GM23248 (cell line): ENCODE data around the gene ETNPPL. TPM values are rescaled to one million over a fixed set of nuclear protein-coding genes. Genes with fewer than 3 reads are reported as not detected.
"Not testable (repeated sequence)": the region's sequence is repeated elsewhere in the genome, so short reads cannot be mapped to it uniquely, and the experiment has no call there.

Experiments
- DNase-seq: peaks from one replicate; pipeline ENCODE4 v3.0.0-alpha.2; 2015
- H2AFZ ChIP-seq: fragments of 200-600 bp; sonication (generic); 2 replicates; pipeline ENCODE4 v1.6.1; 2016; ENCODE audit warnings: antibody characterized with exemption
- H3F3A ChIP-seq: fragments of 200-600 bp; sonication (generic); 2 replicates; pipeline ENCODE4 v1.6.1; 2016; ENCODE audit warnings: mild to moderate bottlenecking, antibody characterized with exemption, mixed run types; ENCODE audit not compliant: insufficient read depth
- H3K27ac ChIP-seq: fragments of 200-600 bp; sonication (generic); 2 replicates; pipeline ENCODE4 v1.5.1; 2016; ENCODE audit warnings: mild to moderate bottlenecking
- H3K27me3 ChIP-seq: fragments of 200-600 bp; sonication (generic); replicated peaks from 2 replicates; pipeline ENCODE4 v1.6.1; 2016; ENCODE audit warnings: mild to moderate bottlenecking; ENCODE audit not compliant: insufficient read depth
- H3K36me3 ChIP-seq: fragments of 200-600 bp; sonication (generic); 2 replicates; pipeline ENCODE4 v1.6.1; 2016; ENCODE audit warnings: low read depth, mild to moderate bottlenecking
- H3K4me1 ChIP-seq: fragments of 200-600 bp; sonication (generic); 2 replicates; pipeline ENCODE4 v1.6.1; 2016; ENCODE audit warnings: mild to moderate bottlenecking; ENCODE audit not compliant: insufficient read depth
- H3K4me2 ChIP-seq: fragments of 200-600 bp; sonication (generic); one replicate; pipeline ENCODE4 v1.6.1; 2016; ENCODE audit warnings: mild to moderate bottlenecking; ENCODE audit not compliant: unreplicated experiment
- H3K4me3 ChIP-seq: fragments of 200-600 bp; sonication (generic); 2 replicates; pipeline ENCODE4 v1.5.1; 2016; ENCODE audit warnings: mild to moderate bottlenecking
- H3K79me2 ChIP-seq: fragments of 200-600 bp; sonication (generic); 2 replicates; pipeline ENCODE4 v1.6.1; 2016; ENCODE audit warnings: mild to moderate bottlenecking; ENCODE audit not compliant: insufficient read depth
- H3K9ac ChIP-seq: fragments of 200-600 bp; sonication (generic); 2 replicates; pipeline ENCODE4 v1.6.1; 2016; ENCODE audit warnings: mild to moderate bottlenecking
- H3K9me2 ChIP-seq: fragments of 200-600 bp; sonication (generic); 2 replicates; pipeline ENCODE4 v1.6.1; 2016; ENCODE audit warnings: mixed run types, mild to moderate bottlenecking, moderate library complexity; ENCODE audit not compliant: insufficient read depth
- H3K9me3 ChIP-seq: fragments of 200-600 bp; sonication (generic); one replicate; pipeline ENCODE4 v1.6.1; 2017; ENCODE audit warnings: low read depth
- H4K20me1 ChIP-seq: fragments of 200-600 bp; sonication (generic); 2 replicates; pipeline ENCODE4 v1.6.0; 2016; ENCODE audit not compliant: insufficient read depth
- EZH2 ChIP-seq: fragments of 200-600 bp; sonication (generic); IDR thresholded peaks from 2 replicates; pipeline ENCODE4 v1.6.1; 2018; ENCODE audit warnings: antibody characterized with exemption, mild to moderate bottlenecking; ENCODE audit not compliant: insufficient read depth, poor library complexity, severe bottlenecking
- EZH2phosphoT487 ChIP-seq: fragments of 200-600 bp; sonication (generic); IDR thresholded peaks from 2 replicates; pipeline ENCODE4 v1.6.1; 2018; ENCODE audit warnings: antibody characterized with exemption, moderate library complexity, mild to moderate bottlenecking, low read depth; ENCODE audit not compliant: insufficient read depth
- WGBS, 2 experiments: methylation state at CpG; one replicate each; pipeline ENCODE4 v1.1.6; 2015 to 2017; ENCODE audit warnings: low lambda C conversion rate in 2 of 2, low coverage in 1 of 2; ENCODE audit errors: missing lambda C conversion rate in 2 of 2; 5-methylcytosine and 5-hydroxymethylcytosine counted together
- in situ Hi-C: fragments of 300-500 bp; cut with MboI; formaldehyde crosslinking; loops from 2 replicates; pipeline ENCODE4 v1.15.0; 2020
- polyA plus RNA-seq: library from polyadenylated mRNA; unstranded; fragments of >200 nt; fragmentation: Nextera tagmentation; extraction: Ambion mirVana; gene quantifications from 2 replicates; pipeline ENCODE4 v1.2.1, GENCODE V29; 2016
- total RNA-seq: library from RNA; depleted of rRNA; stranded (reverse); fragments of >200 nt; shearing (Covaris generic); gene quantifications from 2 replicates; pipeline ENCODE4 v1.2.3, GENCODE V29; 2014

Gene ETNPPL
- total and polyA plus RNA-seq, 2 experiments from 2014 or later: not detected

DNA sequence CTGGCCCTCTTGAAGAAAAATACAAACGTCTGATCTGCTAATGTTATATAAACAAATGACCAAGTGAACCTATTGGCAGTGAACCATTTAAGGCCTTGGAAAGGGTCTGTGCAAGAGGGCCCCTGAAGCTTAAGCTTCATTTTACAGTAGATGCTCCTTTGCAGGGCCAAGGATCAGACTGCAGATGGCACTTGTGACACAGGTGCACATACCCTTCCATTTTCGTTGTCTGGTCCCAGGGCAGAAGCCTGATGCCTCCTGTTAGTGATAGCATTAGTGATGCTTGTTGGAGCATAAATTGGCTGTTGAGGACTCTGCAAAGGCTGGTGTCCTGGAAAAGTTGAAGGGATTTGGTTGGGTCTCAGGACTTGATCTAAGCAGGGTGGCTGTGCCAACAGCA lies 46.5 kb downstream of the ETNPPL start:
- no peaks in the 10 kb centered on the region for H3K9me2 ChIP-seq
- H3K27me3 ChIP-seq: no peaks in the 10 kb centered on the region
- no peaks in the 10 kb centered on the region for H3K36me3 ChIP-seq
- DNase-seq: no peak
- no peaks in the 10 kb centered on the region for H3K79me2 ChIP-seq
- H2AFZ ChIP-seq: no peak overlapping the region
- H3K4me1 ChIP-seq: no peaks in the 10 kb centered on the region
- 59 to 63% methylated on average over 2 of the region's 2 CpGs for WGBS, 2 experiments
- no peaks in the 10 kb centered on the region for H4K20me1 ChIP-seq
- in situ Hi-C loops: no loop called here
- no peak overlapping the region for H3K9ac ChIP-seq
- H3F3A ChIP-seq: no peaks in the 10 kb centered on the region
- no peaks in the 10 kb centered on the region for H3K9me3 ChIP-seq
- no peak overlapping the region for H3K4me2 ChIP-seq
- no peak overlapping the region for H3K4me3 ChIP-seq
- H3K27ac ChIP-seq: no peak overlapping the region
- TF ChIP-seq EZH2 (no peak), EZH2phosphoT487 (no peak)

DNA sequence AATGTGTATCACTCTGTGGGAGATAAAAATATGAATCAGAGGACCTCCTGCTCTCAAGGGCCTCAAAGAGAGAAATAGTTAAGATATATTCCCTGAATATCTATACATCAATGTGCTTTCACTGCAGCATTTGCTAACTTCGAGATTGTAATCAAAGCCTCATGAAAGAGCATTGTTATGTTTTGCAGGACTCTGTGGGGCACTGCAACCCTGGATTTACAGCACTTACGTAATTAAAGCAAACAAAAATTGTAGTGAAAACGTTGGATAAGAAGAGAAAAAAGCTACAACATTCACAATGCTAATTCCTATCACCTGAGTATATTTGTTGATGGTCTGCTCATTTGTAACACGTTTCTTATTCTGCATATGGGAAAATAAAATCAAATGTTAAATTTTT lies 48.0 kb downstream of the ETNPPL start:
- H3K27ac ChIP-seq: no peak overlapping the region
- H3K4me2 ChIP-seq: no peak overlapping the region
- H3K9me2 ChIP-seq: no peaks in the 10 kb centered on the region
- 22 to 23% methylated on average over 4 of the region's 4 CpGs for WGBS, 2 experiments
- H2AFZ ChIP-seq: no peak overlapping the region
- H3K36me3 ChIP-seq: no peaks in the 10 kb centered on the region
- H3F3A ChIP-seq: no peaks in the 10 kb centered on the region
- no peaks in the 10 kb centered on the region for H3K79me2 ChIP-seq
- no peak for DNase-seq
- no peaks in the 10 kb centered on the region for H3K4me1 ChIP-seq
- in situ Hi-C loops: no loop called here
- no peaks in the 10 kb centered on the region for H3K27me3 ChIP-seq
- H4K20me1 ChIP-seq: no peaks in the 10 kb centered on the region
- H3K4me3 ChIP-seq: no peak overlapping the region
- no peak for TF ChIP-seq EZH2phosphoT487
- TF ChIP-seq EZH2: no peak
- no peaks in the 10 kb centered on the region for H3K9me3 ChIP-seq
- H3K9ac ChIP-seq: no peak overlapping the region

GRCh38 chr4:108710578-108710977 lies 52.3 kb downstream of the ETNPPL start:
- H3K27me3 ChIP-seq, H3K36me3 ChIP-seq, DNase-seq, H3F3A ChIP-seq, H3K9me2 ChIP-seq, H3K27ac ChIP-seq, in situ Hi-C loops, H3K4me2 ChIP-seq, H3K9me3 ChIP-seq, H2AFZ ChIP-seq, H3K79me2 ChIP-seq, H3K9ac ChIP-seq, H3K4me3 ChIP-seq, H4K20me1 ChIP-seq, H3K4me1 ChIP-seq: not testable (repeated sequence)
- WGBS, 2 experiments: 62 to 63% methylated on average over 7 of the region's 7 CpGs

DNA sequence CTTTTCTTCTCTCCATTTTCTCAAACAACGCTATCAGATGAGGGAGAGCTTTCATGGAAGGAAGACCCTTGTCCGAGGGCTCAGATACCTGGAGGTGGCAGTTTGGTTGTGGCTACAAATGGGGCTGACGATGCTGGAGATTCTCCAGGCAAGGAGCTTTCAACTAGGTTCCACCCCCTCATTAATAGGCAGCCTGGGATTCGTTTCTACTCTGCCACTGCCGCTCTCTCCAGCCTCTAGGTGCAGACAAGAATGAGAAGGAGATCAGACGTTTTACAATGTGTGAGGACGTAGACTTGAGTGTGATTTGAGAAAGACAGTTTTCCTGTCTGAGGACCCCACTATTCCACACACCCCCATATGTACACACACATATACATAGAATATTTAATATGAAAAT lies 53.1 kb downstream of the ETNPPL start:
- Histone ChIP-seq H3K36me3 (no peaks in the 10 kb centered on the region), H3K4me1 (no peaks in the 10 kb centered on the region), H3K9ac (no peak overlapping the region), H3K4me3 (no peak overlapping the region), H3K9me2 (no peaks in the 10 kb centered on the region), H3K4me2 (no peak overlapping the region), H4K20me1 (no peaks in the 10 kb centered on the region), H3F3A (no peaks in the 10 kb centered on the region), H3K9me3 (no peaks in the 10 kb centered on the region), H3K79me2 (no peaks in the 10 kb centered on the region), H3K27ac (no peak overlapping the region), H2AFZ (no peak overlapping the region), H3K27me3 (no peaks in the 10 kb centered on the region)
- whole genome bisulfite sequencing, 2 experiments: 19 to 20% methylated on average over 7 of the region's 7 CpGs
- DNase-seq: no peak
- no peak for TF ChIP-seq EZH2
- TF ChIP-seq EZH2phosphoT487: no peak
- in situ Hi-C loops: no loop called here

DNA sequence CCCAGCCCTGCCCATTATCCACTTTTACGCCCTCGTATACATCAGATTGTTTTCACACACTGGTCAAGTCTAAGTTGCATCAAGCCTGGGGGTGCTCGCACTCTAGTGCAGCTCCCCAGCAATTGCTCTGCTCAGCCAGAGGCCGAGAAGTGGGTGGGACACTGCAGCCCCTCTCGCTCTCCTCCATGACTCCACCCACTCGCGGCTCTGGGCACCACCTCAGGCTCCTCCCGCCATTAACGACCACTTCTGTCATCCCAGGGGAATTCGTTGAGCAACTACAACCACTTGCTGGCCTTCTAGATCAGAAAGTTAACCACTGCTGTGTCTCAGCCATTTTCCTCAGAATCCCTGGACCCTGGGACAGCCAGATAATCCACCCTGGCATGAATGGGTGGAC lies 53.6 kb downstream of the ETNPPL start:
- Histone ChIP-seq H3K4me1 (no peaks in the 10 kb centered on the region), H3K36me3 (no peaks in the 10 kb centered on the region), H4K20me1 (no peaks in the 10 kb centered on the region), H3K79me2 (no peaks in the 10 kb centered on the region), H3K27ac (no peak overlapping the region), H2AFZ (no peak overlapping the region), H3K9ac (no peak overlapping the region), H3F3A (no peaks in the 10 kb centered on the region), H3K4me3 (no peak overlapping the region), H3K27me3 (no peaks in the 10 kb centered on the region), H3K9me2 (no peaks in the 10 kb centered on the region), H3K4me2 (no peak overlapping the region), H3K9me3 (no peaks in the 10 kb centered on the region)
- TF ChIP-seq EZH2phosphoT487 (no peak), EZH2 (no peak)
- 54 to 56% methylated on average over 10 of the region's 10 CpGs for WGBS, 2 experiments
- in situ Hi-C loops: no loop called here
- DNase-seq: no peak
